HG02852 (cell line): ENCODE results near the gene PI16.
"Not testable (repeated sequence)": the region's sequence is repeated elsewhere in the genome, so short reads cannot be mapped to it uniquely, and the experiment has no call there.

Source experiments
- ATAC-seq: cut with Tn5 transposase; IDR thresholded peaks from one replicate; pipeline ENCODE4 v1.9.1; 2021; ENCODE audit warnings: mild to moderate bottlenecking, moderate library complexity; ENCODE audit not compliant: unreplicated experiment

Gene PI16

DNA sequence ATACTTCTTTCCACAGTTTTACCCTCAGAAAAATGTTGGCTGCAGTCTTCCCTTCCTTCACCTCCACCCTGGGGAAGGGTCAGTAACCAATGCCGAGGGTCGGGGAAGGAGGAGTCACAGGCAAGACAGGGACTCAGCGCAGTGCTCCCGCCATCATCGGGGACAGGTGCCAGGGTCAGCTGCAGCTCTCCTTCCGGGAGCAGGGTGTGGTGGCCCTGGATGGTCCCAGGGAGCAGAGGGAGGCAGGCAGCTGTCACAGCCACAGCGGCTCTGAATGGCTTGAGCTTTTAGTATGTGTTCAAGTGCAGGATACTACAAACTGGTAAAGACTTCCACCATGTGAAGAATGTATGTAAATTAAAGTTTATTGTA lies 26.0 kb upstream of the PI16 start:
- no peak for ATAC-seq

- ATAC-seq = no peak
These were observed 25.4 kb upstream of the PI16 start for GRCh38 chr6:36929152-36929551.

DNA sequence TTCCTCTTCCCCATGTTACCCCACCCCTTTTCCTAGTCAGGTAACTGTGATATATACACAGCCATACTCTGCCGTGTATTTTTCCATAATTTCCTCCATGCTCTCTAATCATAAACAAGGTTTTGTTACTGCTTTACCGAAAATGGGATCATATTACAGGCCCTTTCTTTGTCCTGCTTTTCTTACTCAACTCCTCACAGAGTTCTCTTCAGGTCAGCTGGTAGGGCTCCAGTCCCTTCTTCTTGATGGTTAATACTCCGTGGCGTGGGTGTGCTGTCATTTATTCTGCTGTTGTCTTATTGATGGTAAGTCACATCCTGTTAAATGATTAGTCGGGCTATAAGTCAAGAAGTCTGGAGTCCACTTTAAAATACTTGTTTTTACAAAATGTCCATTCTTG lies 24.9 kb upstream of the PI16 start:
- ATAC-seq = no peak

GRCh38 chr6:36930483-36930882 lies 24.1 kb upstream of the PI16 start:
- ATAC-seq = no peak

DNA sequence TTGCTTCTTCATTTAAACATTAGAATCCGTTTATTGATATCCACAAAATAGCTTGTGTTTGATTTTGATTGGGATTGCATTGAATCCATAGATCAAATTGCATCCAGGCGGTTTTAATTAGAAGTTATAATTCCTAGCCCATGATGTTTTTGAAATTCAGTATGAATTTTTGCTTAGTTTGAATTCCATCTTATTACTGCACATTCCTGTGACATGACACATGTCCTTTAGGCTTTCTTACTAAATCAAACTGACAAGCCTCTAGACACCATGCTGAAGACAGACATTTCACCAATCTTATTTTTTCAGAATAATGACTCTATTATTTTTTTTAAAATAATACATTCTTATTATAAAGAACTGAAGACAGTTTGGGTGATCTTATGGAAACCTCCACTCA lies 21.4 kb upstream of the PI16 start:
- ATAC-seq = no peak

- ATAC-seq = no peak
These were observed 21.0 kb upstream of the PI16 start for GRCh38 chr6:36933519-36933918.

DNA sequence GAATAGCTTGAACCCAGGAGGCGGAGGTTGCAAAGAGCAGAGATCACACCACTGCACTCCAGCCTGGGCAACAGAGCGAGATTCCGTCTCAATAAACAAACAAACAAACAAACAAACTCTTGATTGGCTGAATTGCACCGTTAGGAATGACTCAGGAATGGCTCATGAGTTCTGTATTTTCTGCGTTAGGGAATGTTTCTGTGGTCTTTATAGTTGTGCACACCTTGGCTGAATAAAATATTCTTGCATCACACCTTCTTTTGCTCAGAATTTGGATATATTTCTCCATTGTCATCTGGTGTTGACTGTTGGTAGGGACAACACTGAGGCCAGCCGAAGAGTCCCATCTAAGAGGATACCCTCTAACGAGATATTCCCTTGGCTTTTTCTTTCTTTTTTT lies 19.6 kb upstream of the PI16 start:
- no peak for ATAC-seq

DNA sequence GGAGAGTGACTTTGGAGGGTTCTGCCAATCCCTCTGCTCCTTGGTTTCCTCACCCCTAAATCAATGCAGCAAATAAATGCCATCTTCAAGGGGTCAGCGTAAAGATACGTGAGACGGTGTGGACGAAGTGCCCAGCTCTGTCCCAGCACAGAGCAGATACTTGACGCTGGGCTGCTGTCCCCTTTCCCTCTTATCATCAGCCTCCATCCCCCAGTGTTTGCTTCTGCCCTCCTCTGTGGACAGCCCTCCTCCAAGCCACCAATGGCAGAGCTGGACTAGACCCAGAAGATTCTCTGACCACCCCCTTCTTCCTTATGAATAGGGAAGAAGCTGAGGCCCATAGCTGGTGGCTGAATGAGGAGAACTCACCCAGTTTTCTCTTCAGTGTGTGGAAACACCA lies 17.7 kb upstream of the PI16 start:
- ATAC-seq = no peak

DNA sequence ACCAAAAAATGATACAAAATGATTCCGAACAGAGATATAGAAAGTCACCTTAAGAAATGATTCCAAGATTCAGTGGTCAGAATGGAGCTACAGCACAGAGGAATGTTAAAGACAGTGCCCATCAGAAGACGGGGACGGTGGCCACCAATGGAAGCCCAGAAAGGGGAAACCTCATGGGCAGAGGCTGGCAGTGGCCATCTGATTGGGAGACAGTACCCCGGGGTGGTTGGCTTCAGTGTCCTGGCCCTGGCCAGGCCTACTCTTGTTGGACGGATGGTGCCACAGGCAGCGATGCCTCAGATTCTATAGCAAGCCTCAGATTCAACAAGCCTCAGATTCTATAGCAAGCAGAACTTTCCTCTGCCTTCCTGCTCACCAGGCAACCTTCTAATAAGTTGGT lies 16.6 kb upstream of the PI16 start:
- no peak for ATAC-seq

GRCh38 chr6:36938536-36938935 lies 16.0 kb upstream of the PI16 start:
- ATAC-seq = no peak

DNA sequence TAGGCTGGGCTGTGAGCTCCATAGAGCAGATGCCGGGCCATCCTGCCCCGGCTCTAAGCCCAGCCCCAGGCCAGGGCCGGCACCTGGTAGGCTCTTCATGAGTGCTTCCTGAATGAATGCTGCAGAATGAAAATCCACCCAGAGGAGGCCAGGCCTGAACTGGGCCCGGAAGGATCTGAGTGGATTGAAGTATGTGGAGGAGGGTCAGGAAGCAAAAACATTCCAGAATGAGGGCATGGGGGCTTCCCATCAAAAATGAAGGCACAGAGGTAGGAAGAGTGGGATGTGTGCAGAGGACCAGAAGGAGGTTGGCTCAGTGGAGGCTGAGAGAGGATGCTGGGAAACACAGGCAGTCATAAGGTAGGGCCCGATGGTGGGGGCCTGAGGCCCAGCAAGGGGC lies 15.5 kb upstream of the PI16 start:
- not testable (repeated sequence) for ATAC-seq

- no peak for ATAC-seq
These were observed 14.5 kb upstream of the PI16 start for GRCh38 chr6:36940027-36940426.

GRCh38 chr6:36941561-36941960 lies 13.0 kb upstream of the PI16 start:
- not testable (repeated sequence) for ATAC-seq

DNA sequence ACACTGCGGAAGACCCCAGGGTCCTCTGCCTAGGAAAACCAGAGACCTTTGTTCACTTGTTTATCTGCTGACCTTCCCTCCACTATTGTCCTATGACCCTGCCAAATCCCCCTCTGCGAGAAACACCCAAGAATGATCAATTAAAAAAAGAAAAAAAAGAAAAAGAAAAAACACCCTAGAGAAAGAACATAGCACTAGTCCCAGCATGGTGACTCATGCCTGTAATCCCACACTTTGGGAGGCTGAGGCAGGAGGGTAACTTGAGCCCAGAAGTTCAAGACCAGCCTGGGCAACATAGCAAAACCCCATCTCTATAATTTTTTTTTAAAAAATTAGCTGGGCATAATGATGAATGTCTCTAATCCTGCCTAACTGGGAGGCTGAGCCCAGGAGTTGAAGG lies 12.2 kb upstream of the PI16 start:
- ATAC-seq = not testable (repeated sequence)

DNA sequence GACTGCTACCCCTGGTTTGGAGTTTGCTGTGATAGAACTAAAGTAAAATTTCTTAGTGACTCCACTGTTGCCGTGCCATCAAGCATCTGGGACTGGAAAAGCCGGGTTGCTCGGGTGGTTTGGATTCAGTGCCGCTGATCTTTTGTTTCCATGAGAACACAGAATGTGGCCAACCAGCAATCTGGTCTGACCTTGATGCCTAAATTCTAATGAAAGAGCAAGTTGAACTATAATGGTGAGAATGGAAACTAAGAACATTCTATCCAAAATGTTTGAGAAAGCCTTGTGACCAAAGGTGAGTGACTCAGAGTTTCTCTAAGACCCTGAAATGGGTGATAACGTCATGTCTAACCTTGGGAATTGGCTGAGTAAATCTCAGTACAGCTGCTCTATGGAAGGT lies 9.9 kb upstream of the PI16 start:
- no peak for ATAC-seq

DNA sequence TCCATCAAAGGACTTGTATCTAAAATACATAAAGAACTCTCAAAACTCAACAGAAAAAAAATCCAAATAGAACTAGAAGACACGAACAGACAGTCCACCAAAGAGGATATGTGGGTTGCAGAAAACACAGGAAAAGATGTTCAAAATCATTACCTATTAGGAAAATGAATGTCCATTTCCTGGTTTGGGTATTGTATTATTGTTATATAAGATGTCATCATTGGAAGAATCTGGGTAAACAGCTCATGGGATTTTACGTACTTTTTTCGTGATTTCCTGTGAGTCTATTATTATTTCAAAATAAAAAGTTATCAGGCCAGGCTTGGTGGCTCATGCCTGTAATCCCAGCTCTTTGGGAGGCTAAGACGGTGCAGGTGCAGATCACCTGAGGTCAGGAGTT lies 9.2 kb upstream of the PI16 start:
- ATAC-seq = no peak

DNA sequence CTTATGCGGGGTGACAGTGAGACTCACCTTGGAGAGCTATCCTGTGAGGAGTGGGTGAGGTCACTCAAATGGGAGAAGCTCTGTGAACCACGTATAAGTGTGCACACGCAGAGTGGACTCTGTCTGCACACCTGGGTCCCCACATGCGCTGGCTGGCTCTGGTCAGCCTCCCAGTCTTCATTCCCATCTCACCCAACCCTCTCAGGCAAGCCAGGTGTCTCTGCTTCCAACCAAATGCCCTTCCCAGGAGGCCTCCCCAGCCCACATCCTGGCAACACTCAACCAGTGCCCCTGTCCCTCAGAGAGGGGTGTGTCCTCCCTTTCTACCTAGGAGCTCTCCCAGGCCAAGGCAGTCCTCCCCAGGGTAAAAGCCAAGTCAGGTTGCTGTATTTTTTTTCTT lies 8.0 kb upstream of the PI16 start:
- ATAC-seq = no peak

DNA sequence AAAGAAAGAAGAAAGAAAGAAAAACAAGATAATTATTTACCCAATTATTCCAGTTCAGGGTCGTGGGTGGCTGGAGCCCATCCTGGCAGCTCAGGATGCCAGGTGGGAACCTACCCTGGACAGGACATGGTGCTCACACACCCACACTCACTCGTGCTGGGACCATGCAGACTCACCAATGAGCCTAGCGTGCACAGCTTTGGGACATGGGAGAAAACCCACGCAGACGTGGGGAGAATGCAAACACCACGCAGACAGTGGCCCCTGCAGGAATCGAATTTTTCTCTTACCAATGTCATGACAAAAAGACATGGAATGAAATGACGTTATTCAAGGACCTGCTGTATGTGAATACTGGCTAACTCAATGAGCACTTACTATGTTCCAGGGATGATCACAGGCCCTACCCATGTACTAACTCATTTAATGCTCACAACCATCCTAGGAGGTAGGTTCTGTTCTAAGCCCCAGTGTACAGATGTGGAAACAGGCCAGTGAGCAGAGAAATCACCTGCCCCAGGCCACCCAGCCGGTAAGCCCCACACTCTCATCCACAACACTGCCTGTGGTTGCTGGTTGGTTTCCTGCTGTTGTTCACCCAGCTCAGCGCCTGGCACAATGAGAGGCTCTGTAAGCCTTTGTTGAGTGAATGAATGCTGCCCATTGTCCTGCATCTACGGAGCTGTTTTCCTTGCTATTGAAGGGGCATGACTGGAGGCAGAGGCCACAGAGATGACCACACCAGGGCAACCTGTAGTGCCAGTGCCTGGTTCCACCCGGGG lies 6.8 kb upstream of the PI16 start:
- no peak for ATAC-seq

DNA sequence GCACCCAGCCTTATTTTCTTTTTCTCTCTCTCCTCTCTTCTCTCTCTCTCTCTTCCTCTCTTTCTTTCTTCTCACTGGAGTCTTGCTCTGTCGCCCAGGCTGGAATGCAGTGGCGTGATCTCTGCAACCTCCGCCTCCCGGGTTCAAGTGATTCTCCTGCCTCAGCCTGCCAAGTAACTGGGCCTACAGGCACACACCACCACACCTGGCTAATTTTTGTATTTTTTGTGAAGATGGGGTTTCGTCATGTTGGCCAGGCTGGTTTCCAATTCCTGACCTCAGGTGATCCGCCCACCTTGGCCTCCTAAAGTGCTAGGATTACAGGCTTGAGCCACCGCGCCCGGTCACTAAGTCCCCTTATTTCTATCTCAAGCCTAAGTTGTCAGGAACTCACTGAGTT lies 5.5 kb upstream of the PI16 start:
- not testable (repeated sequence) for ATAC-seq

- no peak for ATAC-seq
These were observed 4.9 kb upstream of the PI16 start for GRCh38 chr6:36949636-36950035.

GRCh38 chr6:36953931-36954261 lies 642 bp upstream of the PI16 start:
- no peak for ATAC-seq

GRCh38 chr6:36955136-36955535 lies 598 bp downstream of the PI16 start:
- no peak for ATAC-seq

DNA sequence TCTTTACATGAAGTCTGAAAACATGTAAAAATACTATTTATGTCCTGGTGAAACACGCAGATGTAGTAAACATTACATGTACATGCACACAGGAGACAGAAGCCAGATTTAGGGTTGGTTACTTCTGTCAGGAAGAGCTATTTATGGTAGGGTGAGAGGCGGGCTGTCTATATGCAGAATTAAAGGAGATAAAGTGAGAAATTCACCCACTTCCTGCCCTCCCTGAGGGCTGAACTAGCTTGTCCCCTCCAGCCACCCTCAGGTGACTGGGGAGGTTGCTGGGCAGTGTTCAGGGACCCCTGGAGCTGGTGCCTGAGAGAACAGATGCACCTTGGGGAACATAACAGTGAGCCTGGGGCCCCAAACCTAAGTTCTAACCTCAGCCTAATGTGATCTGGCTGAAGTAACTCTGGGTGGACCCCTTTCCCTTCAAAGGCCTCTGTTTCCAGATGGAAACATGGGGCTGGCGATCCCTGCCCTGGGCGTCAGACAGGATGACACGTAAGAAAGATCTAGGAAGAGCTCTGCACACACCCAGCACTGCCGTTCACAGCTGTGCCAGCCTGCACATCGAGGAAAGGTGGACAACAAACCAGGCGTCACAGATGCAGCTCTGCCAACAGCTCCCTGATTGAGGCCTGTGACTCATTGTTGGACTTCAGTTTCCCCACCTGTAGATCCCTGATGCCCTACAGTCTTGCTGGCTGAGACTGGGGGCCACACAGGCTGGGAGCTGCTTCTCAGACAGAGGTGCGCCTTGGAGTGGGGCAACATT lies 1.3 kb downstream of the PI16 start:
- no peak for ATAC-seq
